Adipocyte (in vitro differentiated cells): ENCODE data around the gene PCDH15.
"Not testable (repeated sequence)": the region's sequence is repeated elsewhere in the genome, so short reads cannot be mapped to it uniquely, and the experiment has no call there.

Source experiments
- DNase-seq: peaks from one replicate; pipeline ENCODE4 v3.0.0-alpha.2; 2015; ENCODE audit warnings: low read depth
- H3K27me3 ChIP-seq: replicated peaks from 2 replicates; pipeline ENCODE4 v1.7.0; 2013; ENCODE audit warnings: mild to moderate bottlenecking, low read length, moderate library complexity; ENCODE audit not compliant: control insufficient read depth, insufficient read depth
- H3K36me3 ChIP-seq: 2 replicates; pipeline ENCODE4 v1.7.0; 2013; ENCODE audit warnings: low read length, mild to moderate bottlenecking, moderate library complexity; ENCODE audit not compliant: control insufficient read depth, insufficient read depth, severe bottlenecking
- H3K4me1 ChIP-seq: 2 replicates; pipeline ENCODE4 v1.7.0; 2013; ENCODE audit warnings: mild to moderate bottlenecking, low read length, moderate library complexity; ENCODE audit not compliant: control insufficient read depth, insufficient read depth
- H3K4me3 ChIP-seq: 2 replicates; pipeline ENCODE4 v1.7.0; 2013; ENCODE audit warnings: mild to moderate bottlenecking, low read length, moderate library complexity
- H3K9ac ChIP-seq: 2 replicates; pipeline ENCODE4 v1.7.0; 2013; ENCODE audit warnings: mild to moderate bottlenecking, low read length, moderate library complexity
- H3K9me3 ChIP-seq: 2 replicates; pipeline ENCODE4 v1.7.0; 2013; ENCODE audit warnings: mild to moderate bottlenecking, low read length, moderate library complexity; ENCODE audit not compliant: control insufficient read depth

Gene PCDH15

GRCh38 chr10:54550016-54550415 lies 251.0 kb downstream of the PCDH15 start:
- Histone ChIP-seq H3K4me3 (no peak overlapping the region), H3K9ac (no peak overlapping the region), H3K9me3 (no peaks in the 10 kb centered on the region), H3K27me3 (no peaks in the 10 kb centered on the region), H3K36me3 (no peaks in the 10 kb centered on the region), H3K4me1 (no peaks in the 10 kb centered on the region)
- DNase-seq: no peak

GRCh38 chr10:54531296-54531695 lies 269.7 kb downstream of the PCDH15 start:
- Histone ChIP-seq H3K9ac (no peak overlapping the region), H3K4me3 (no peak overlapping the region), H3K4me1 (no peaks in the 10 kb centered on the region), H3K27me3 (no peaks in the 10 kb centered on the region), H3K36me3 (no peaks in the 10 kb centered on the region), H3K9me3 (no peaks in the 10 kb centered on the region)
- DNase-seq: no peak

GRCh38 chr10:54530299-54530698 lies 270.7 kb downstream of the PCDH15 start:
- Histone ChIP-seq H3K4me3 (no peak overlapping the region), H3K4me1 (no peaks in the 10 kb centered on the region), H3K9me3 (no peaks in the 10 kb centered on the region), H3K27me3 (no peaks in the 10 kb centered on the region), H3K36me3 (no peaks in the 10 kb centered on the region), H3K9ac (no peak overlapping the region)
- no peak for DNase-seq

DNA sequence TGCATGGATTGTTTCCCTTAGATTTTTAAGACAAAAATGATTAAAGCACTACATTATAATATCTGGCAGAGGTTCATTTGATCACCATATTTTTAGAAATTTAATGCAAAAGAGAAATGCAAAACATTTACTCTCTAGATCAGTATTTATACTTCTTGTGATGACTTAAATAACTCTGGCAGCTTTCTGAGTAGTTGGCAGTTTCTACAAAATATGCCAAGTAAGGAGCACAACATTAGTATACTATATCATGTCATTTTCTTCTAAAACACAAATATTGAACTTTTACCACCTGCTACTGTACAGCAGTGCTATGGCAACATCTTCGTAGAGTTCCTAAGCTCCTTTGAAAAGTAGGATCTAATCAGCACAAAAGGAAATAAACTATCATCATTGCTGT lies 275.2 kb downstream of the PCDH15 start:
- H3K4me1 ChIP-seq: no peaks in the 10 kb centered on the region
- H3K36me3 ChIP-seq: no peaks in the 10 kb centered on the region
- no peak for DNase-seq
- H3K9me3 ChIP-seq: no peaks in the 10 kb centered on the region
- H3K4me3 ChIP-seq: no peak overlapping the region
- H3K9ac ChIP-seq: no peak overlapping the region
- H3K27me3 ChIP-seq: no peaks in the 10 kb centered on the region

GRCh38 chr10:54515244-54515643 lies 285.8 kb downstream of the PCDH15 start:
- not testable (repeated sequence) for DNase-seq, H3K4me3 ChIP-seq, H3K9me3 ChIP-seq, H3K36me3 ChIP-seq, H3K27me3 ChIP-seq, H3K9ac ChIP-seq, H3K4me1 ChIP-seq

DNA sequence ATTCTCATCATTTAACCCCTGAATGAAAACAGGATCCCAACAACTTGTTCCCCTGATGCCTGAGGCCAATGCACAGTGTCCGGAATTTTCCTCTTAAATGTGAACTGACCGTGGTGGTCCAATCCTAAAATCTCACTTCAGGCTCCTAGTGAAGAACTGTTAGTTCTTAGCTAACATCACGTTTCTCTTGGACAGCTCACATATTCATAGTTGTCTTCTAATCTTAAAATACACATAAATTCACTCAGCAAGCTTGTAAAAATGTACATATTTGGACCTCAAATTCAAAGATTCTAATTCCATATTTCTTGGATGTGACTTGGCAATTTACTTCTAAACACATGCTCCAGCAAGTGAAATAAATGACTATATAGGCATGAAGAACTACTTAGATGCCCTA lies 297.2 kb downstream of the PCDH15 start:
- Histone ChIP-seq H3K27me3 (no peaks in the 10 kb centered on the region), H3K4me3 (no peak overlapping the region), H3K36me3 (no peaks in the 10 kb centered on the region), H3K9ac (no peak overlapping the region), H3K9me3 (no peaks in the 10 kb centered on the region), H3K4me1 (no peaks in the 10 kb centered on the region)
- no peak for DNase-seq

DNA sequence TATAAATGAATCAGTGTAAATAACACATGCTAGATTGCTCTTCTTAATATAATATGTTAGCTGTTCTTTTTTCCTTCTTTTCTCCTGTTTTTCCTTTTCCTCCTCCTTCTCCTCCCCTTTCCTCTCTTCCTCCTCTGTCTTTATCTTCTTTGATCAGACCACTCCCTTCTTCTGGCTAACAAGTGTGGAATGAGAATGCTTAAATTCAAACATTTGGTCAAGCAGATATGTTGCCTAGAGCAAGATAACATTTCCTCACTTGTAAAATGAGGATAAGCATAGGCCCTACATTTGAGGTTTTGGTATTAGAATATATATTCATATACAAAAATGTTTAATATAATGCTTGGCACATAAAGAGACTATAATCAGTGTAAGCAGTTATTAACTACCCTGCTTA lies 299.1 kb downstream of the PCDH15 start:
- Histone ChIP-seq H3K9me3 (no peaks in the 10 kb centered on the region), H3K27me3 (no peaks in the 10 kb centered on the region), H3K9ac (no peak overlapping the region), H3K36me3 (no peaks in the 10 kb centered on the region), H3K4me1 (no peaks in the 10 kb centered on the region), H3K4me3 (no peak overlapping the region)
- no peak for DNase-seq

DNA sequence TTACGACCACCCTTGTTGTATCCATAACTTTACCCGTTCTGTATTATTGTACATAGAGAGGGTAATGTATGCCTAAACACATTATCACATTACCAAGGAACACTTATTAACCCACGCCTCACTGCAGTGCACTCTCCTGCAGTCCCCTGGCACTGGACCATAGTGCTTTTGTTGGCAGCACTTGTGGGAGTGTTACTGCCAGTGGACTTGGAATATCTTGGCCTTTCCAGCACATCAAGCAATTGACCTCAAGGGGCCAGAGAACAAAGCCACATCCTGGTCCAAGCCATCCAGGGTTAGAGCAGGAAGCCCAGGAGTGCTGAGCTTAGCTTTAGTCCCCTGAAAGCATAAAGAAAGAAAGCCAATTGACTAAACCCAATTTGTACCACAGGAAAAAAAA lies 304.2 kb downstream of the PCDH15 start:
- Histone ChIP-seq H3K9ac (no peak overlapping the region), H3K36me3 (no peaks in the 10 kb centered on the region), H3K27me3 (no peaks in the 10 kb centered on the region), H3K4me1 (no peaks in the 10 kb centered on the region), H3K4me3 (no peak overlapping the region), H3K9me3 (no peaks in the 10 kb centered on the region)
- no peak for DNase-seq

DNA sequence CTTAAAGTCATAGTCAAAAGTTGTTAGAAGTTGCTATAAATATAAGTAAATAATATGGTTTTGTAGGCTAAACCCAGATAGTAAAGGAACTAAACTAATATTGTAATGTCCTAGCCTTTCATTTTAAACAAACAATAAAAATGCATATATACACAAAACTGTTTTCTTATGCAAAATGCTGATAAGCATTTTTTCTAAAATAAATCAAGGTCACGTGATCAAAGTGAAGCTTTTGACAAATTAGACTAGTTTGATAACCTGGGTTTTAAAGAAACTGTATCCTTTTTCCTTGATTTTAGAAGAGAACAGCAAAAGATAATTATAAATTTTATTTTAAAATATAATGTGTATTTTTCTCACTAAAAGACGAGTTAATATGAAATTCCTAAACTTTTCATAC lies 313.3 kb downstream of the PCDH15 start:
- no peaks in the 10 kb centered on the region for H3K36me3 ChIP-seq
- no peak overlapping the region for H3K9ac ChIP-seq
- no peak for DNase-seq
- H3K9me3 ChIP-seq: no peaks in the 10 kb centered on the region
- H3K27me3 ChIP-seq: no peaks in the 10 kb centered on the region
- H3K4me3 ChIP-seq: no peak overlapping the region
- H3K4me1 ChIP-seq: no peaks in the 10 kb centered on the region

DNA sequence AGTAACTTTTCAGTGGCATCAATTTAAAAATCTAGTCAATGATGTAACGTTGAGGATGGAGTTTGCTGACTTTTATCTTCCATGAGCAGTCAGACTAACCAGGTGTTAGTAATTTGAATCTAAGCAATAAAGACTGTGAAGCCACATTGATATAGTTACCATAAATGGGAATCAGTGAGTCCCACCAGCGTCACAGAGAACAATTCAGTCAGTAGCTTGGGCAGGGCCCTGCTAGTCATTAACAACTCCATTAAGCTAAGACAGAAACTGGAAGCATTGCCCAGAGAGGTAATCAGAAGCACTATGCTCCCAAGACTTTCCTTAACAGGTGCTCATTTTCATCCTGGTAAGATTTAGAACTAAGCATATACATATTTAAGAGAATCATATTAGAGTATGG lies 315.1 kb downstream of the PCDH15 start:
- H3K9ac ChIP-seq: no peak overlapping the region
- no peaks in the 10 kb centered on the region for H3K4me1 ChIP-seq
- no peak for DNase-seq
- H3K9me3 ChIP-seq: no peaks in the 10 kb centered on the region
- no peaks in the 10 kb centered on the region for H3K36me3 ChIP-seq
- H3K27me3 ChIP-seq: no peaks in the 10 kb centered on the region
- no peak overlapping the region for H3K4me3 ChIP-seq

DNA sequence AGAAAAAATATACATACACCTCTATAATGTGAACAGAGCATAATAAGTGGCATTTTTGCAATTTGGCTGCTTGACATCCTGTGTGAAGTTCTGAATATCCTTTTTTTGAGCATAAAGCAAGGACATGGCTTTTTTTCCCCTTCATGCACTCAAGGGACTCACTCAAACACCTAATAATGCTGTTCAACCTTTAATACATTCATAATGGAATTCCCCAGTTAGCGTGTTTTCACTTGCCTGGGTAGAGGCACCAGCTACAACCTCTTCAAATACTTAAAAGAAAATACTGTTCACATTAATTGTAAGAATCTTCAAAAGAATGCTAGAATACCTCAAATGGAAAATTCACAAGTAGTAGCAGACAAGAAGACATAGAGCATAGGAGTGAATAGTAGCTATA lies 316.8 kb downstream of the PCDH15 start:
- no peak overlapping the region for H3K9ac ChIP-seq
- no peaks in the 10 kb centered on the region for H3K9me3 ChIP-seq
- H3K27me3 ChIP-seq: no peaks in the 10 kb centered on the region

GRCh38 chr10:54478601-54479000 lies 322.4 kb downstream of the PCDH15 start:
- H3K4me3 ChIP-seq: no peak overlapping the region
- H3K4me1 ChIP-seq: no peaks in the 10 kb centered on the region
- no peaks in the 10 kb centered on the region for H3K36me3 ChIP-seq
- no peaks in the 10 kb centered on the region for H3K9me3 ChIP-seq
- H3K9ac ChIP-seq: no peak overlapping the region
- DNase-seq: no peak
- H3K27me3 ChIP-seq: no peaks in the 10 kb centered on the region

More for the DNA sequence above, 316.8 kb downstream of the PCDH15 start:
- H3K4me3 ChIP-seq: no peak overlapping the region
- no peaks in the 10 kb centered on the region for H3K36me3 ChIP-seq
- H3K4me1 ChIP-seq: no peaks in the 10 kb centered on the region
- DNase-seq: no peak
